ENCODE results near the gene CHSY3.

DNA sequence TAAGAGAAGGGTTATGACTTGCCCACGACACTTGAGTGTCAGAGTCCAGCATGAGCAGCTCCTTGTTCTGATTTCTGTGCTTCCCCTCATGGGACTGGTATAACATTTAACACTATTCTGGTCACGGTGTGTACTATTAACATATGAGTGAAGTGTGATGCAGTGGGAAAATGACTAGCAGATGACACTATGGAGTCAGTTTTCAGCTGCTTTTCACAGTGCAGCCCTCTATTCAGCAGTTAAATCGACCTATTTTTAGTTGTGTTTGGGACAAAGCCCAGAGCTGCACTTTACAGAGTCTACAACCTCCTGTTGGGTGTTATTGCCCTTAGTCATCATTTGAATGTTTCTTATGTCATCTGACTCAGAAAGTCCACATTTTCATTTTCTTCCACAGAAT lies 59.1 kb downstream of the CHSY3 start:
- TF ChIP-seq CTCF (conservative IDR thresholded peaks at IDR 0.05 in 1 of 2, IDR thresholded peaks at IDR 0.05 in 1 of 2; ENCODE audit: extremely low read depth in 1 of 2, insufficient read depth in 1 of 2, low read depth in 1 of 2, low read length in 2 of 2) (no peak), EZH2 (IDR thresholded peaks at IDR 0.05; ENCODE audit: borderline replicate concordance, low read length) (no peak)

Measured in mammary epithelial cell (primary cell).